GM19395 (cell line): ENCODE results near the gene CFAP70.

ENCODE experiments used
- ATAC-seq: cut with Tn5 transposase; IDR thresholded peaks from one replicate; pipeline ENCODE4 v1.9.1; 2021; ENCODE audit warnings: mild to moderate bottlenecking, moderate library complexity; ENCODE audit not compliant: unreplicated experiment

Gene CFAP70

DNA sequence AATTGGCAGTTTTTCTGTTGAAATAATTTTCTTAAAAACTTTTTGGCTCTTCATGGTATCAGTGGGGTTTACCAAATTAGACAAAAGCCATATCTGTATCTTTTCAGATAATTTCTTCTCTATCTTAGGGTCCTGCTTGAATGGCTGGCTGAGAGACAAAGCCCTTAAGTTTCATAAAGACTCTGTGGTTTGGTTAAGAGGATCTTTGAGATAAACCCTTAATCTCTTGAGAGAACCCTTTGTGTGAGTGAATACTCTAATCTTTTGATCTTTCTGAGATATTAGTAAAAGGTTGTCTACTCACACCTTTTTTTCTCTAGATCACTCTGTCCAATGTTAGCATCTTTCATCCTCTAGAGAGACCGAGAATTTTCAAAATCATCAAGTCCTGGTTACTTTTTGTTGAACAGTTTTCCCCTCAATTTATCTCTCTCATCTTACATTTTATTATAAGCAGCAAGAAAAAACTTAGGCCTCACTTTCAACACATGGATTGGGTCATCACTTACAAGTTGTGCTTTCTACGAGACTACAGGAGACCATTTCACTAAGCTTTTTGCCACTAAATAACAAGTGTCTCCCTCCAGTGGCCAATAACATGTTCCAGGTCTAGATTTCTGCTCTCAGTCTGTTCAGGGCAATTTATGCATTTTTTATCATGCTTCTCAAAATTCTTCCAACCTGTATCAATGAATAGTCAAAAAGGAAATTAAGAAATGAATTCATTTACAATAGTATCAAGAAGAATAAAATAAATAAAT, 140.1 kb downstream of the CFAP70 start:
- ATAC-seq, result no peak

DNA sequence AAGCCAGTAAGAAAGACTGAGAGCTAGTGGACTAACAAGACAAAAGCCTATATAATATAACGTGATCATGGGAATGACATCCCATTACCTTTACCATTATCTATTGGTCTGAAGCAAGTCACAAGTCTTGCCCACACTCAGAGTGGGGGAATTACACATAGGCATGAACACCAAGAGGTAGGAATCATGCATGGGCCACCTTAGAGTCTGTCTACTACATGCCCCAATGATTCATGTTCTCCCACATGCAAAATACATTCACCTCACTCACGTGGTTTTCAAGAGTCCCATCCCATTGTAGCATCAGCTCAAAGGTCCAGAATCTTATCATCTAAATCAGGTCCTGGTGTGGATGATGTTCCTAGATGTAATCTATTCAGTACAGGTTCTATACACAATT, 141.0 kb downstream of the CFAP70 start:
- ATAC-seq, result no peak

DNA sequence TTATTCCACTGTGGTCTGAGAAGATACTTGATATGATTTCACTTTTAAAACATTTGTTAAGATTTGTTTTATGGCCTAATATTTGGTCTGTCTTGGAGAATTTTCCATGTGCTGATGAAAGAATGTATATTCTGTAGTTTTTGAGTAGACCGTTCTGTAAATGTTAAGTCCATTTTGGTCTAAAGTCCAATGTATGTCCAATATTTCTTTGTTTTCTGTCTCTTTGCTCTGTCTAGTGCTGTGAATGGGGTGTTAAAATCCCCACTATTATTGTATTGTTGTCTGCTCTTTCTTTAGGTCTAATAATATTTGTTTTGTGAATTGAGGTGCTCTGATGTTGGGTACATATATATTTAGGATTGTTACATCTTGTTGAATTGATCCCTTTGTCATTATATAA, 142.9 kb downstream of the CFAP70 start:
- no peak for ATAC-seq

DNA sequence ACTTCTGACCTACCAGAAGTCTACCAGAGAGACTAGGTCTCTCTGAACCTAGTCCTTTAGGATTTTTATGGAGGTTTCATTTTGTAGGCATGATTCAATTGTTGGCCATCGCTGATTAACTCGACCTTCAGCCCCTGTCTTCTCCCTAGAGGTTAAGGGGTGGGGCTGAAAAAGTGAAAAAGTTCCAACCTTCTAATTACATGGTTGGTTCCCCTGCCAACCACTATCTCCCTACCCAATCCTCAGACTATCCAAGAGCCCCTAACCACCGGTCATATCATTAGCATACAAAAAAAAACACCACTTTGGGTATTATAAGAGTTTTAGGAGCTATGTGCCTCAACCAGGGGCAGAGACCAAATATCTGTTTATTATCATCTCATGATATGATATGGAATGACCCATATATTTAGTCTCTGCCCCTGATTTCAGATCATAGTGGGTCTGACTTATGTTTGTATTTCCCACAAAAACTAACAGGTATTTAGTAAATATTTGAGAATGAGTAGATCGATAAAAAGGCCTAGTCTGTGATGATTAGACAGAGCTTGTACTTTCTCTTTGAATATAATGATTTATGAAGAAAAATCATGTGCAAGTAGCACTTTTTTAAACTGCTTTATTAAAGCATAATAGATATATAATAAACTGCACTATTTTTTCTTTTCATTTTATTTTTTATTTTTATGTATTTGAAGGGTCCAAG, 147.4 kb downstream of the CFAP70 start:
- no peak for ATAC-seq

DNA sequence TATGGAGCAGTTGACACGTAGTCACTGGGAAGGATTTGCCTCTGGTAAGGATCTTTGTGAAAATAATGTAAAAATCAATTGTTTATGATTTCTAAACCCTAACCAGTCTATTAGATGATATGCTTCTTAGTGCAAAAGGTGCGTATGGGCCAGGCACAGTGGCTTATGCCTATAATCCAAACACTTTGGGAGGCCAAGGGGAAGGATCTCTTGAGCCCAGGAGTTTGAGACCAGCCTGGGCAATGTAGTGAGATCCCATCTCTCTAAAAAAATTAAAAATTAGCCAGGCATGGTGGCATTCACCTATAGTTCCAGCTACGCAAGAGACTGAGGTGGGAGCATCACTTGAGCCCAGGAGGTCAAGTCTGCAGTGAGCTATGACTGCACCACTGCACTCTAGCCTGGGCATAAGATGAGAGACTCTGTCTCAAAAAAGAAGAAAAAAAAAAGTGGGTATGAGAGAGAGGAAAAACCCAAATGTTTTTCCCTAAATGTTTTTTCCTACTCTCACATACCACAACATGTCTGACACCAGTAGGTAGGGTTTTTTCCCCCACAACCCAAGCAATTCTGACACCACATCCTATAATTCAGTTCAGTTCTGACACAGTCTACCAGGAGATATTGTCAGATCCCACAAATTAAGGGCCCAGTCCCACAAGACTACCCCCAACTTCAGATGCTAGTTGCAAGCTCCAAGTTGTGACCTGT, 148.1 kb downstream of the CFAP70 start:
- no peak for ATAC-seq

DNA sequence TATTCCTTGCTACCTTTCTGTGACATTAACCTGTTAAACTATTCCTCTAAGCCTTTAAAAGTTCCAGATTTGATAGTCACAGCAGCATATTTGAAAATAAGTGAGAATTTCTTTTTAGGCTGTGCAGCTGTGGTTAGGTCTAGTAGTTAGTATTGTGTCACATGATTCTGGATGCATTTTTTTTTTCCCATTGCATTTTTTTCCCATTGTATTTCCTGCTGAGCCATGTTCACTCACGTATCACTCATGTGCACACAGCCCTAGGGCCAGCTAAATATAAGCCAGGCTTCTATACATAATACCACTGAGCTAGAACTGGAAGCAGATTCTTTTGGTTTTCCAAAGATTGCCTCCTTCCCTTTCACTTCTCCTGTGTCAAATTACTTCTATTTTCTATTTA, 149.0 kb downstream of the CFAP70 start:
- no peak for ATAC-seq

DNA sequence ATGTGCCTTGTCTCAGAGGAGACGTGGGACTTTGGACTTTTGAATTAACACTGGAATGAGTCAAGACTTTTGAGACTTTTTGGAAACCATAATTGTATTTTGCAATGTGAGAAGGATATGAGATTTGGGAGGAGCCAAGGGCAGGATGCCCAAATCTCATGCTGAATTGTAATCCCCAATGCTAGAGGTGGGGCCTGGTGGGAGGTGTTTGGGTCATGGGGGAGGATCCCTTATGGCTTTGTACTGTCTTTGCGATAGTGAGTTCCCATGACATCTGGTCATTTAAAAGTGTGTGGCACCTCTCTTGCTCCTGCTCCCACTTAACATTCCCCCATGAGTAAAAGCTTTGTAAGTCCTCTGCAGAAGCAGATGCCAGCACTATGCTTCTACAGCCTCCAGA, 150.8 kb downstream of the CFAP70 start:
- no peak for ATAC-seq

DNA sequence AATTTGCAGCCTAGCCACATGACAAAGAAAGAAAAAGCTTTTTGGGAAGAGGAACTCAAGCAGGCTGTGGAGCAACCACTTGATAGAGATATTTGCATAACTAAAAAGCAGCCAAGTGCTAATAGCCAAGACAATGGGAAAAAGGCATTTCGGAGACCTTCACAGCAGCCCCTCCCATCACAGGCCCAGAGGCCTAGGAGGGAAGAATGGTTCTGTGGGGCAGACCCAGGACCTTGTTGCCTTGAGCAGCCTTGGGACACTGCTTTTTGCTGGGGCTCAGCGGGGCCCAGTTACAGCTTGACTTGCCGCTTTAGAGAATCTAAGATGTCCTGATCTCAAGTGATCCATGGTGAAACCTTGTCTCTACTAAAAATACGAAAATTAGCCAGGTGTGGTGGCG, 152.3 kb downstream of the CFAP70 start:
- no peak for ATAC-seq

DNA sequence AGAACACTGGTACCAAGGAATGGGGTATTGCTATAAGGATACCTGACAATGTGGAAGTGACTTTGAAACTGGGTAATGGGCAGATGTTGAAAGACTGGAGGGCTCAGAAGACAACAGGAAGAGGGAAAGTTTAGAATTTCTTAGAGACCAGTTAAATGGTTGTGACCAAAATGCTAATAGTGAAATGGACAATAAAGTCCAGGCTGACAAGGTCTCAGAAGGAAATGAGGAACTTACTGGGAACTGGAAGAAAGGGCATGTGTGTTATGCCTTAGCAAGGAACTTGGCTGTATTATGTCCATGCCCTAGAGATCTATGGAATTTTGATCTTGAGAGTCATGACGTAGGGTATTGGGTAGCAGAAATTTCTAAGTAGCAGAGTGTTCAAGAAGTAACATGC, 152.8 kb downstream of the CFAP70 start:
- ATAC-seq, result no peak

DNA sequence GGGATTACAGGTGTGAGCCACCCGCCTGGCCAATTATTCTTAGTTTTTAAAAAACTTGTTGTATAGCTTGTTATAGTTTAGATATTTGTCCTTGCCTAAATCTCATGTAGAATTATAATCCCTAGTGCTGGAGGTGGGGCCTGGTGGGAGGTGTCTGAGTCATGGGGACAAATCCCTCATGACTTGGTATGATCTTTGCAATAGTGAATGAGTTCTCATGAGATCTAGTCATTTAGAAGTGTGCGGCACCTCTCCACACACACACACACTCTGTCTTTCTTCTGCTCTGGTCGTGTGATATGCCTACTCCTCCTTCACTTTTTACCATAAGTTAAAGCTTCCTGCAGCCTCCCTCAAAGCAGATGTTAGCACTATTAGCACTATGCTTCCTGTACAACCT, 153.6 kb downstream of the CFAP70 start:
- ATAC-seq, result no peak
